NCI-H2081 treated with DMSO at 0.1 percent for 48 hours (cell line): Measurements from ENCODE around the gene COA3.

Experiments
- DNase-seq: peaks from one replicate; lab custom pipeline; 2025; lab: John Stamatoyannopoulos, UW

The COA3 gene

GRCh38 chr17:42750739-42751344 lies 47.7 kb downstream of the COA3 start:
- no peak for DNase-seq

GRCh38 chr17:42748908-42749798 lies 49.4 kb downstream of the COA3 start:
- DNase-seq = no peak

- no peak for DNase-seq
Measured at GRCh38 chr17:42748202-42748907, 50.1 kb downstream of the COA3 start.
